Measurements from ENCODE around the gene VWA3A.
A peak's percentile ranks its signal among the peaks of the same experiment; 100 is the strongest.
"Not testable (repeated sequence)": the region's sequence is repeated elsewhere in the genome, so short reads cannot be mapped to it uniquely, and the experiment has no call there.

The VWA3A gene

GRCh38 chr16:22195695-22196558 lies 103.6 kb downstream of the VWA3A start:
- TF ChIP-seq CTCF (IDR thresholded peaks at IDR 0.05; ENCODE audit: low read depth, low read length, missing control alignments) = peak; percentile 88
- DNase-seq (ENCODE audit: low read depth) = peak; percentile 81
- in situ Hi-C loops (cut with HindIII; ENCODE audit: low sequenced_read_pairs) = loop anchor here (5.0 to 25.0 kb wide), 2 partner anchors 86 to 109 kb away; partner anchors contain the start of gene VWA3A
- peak overlapping the region; percentile 57 for H3K4me3 ChIP-seq (ENCODE audit: low read depth, low read length)

- H3K4me3 ChIP-seq (ENCODE audit: low read depth, low read length) = not testable (repeated sequence)
- in situ Hi-C loops (cut with HindIII; ENCODE audit: low sequenced_read_pairs) = loop anchor here (5.0 to 25.0 kb wide), 2 partner anchors 86 to 109 kb away; partner anchors contain the start of gene VWA3A
Measured at GRCh38 chr16:22196559-22197168, 104.3 kb downstream of the VWA3A start.

GRCh38 chr16:22198547-22199293 lies 106.4 kb downstream of the VWA3A start:
- H3K4me3 ChIP-seq (ENCODE audit: low read depth, low read length) = no peak overlapping the region
- no peak for TF ChIP-seq CTCF (IDR thresholded peaks at IDR 0.05; ENCODE audit: low read depth, low read length, missing control alignments)
- no peak for DNase-seq (ENCODE audit: low read depth)
- in situ Hi-C loops (cut with HindIII; ENCODE audit: low sequenced_read_pairs) = loop anchor here (5.0 to 25.0 kb wide), 2 partner anchors 84 to 111 kb away; partner anchors contain the start of gene VWA3A

More at GRCh38 chr16:22196559-22197168, 104.3 kb downstream of the VWA3A start:
- not testable (repeated sequence) for DNase-seq (ENCODE audit: low read depth)

GRCh38 chr16:22202261-22202637 lies 109.9 kb downstream of the VWA3A start:
- DNase-seq (ENCODE audit: low read depth) = no peak
- TF ChIP-seq CTCF (IDR thresholded peaks at IDR 0.05; ENCODE audit: low read depth, low read length, missing control alignments) = no peak
- no peak overlapping the region for H3K4me3 ChIP-seq (ENCODE audit: low read depth, low read length)
- in situ Hi-C loops (cut with HindIII; ENCODE audit: low sequenced_read_pairs) = no loop called here

GRCh38 chr16:22203091-22203490 lies 110.8 kb downstream of the VWA3A start:
- TF ChIP-seq CTCF (IDR thresholded peaks at IDR 0.05; ENCODE audit: low read depth, low read length, missing control alignments) = no peak
- DNase-seq (ENCODE audit: low read depth) = no peak
- H3K4me3 ChIP-seq (ENCODE audit: low read depth, low read length) = no peak overlapping the region
- in situ Hi-C loops (cut with HindIII; ENCODE audit: low sequenced_read_pairs) = no loop called here

GRCh38 chr16:22204091-22204655 lies 111.8 kb downstream of the VWA3A start:
- no peak overlapping the region for H3K4me3 ChIP-seq (ENCODE audit: low read depth, low read length)
- in situ Hi-C loops (cut with HindIII; ENCODE audit: low sequenced_read_pairs) = no loop called here
- no peak for DNase-seq (ENCODE audit: low read depth)
- no peak for TF ChIP-seq CTCF (IDR thresholded peaks at IDR 0.05; ENCODE audit: low read depth, low read length, missing control alignments)

Data from astrocyte of the cerebellum (primary cell).